ENCODE results near the gene HAL.

Gene HAL

DNA sequence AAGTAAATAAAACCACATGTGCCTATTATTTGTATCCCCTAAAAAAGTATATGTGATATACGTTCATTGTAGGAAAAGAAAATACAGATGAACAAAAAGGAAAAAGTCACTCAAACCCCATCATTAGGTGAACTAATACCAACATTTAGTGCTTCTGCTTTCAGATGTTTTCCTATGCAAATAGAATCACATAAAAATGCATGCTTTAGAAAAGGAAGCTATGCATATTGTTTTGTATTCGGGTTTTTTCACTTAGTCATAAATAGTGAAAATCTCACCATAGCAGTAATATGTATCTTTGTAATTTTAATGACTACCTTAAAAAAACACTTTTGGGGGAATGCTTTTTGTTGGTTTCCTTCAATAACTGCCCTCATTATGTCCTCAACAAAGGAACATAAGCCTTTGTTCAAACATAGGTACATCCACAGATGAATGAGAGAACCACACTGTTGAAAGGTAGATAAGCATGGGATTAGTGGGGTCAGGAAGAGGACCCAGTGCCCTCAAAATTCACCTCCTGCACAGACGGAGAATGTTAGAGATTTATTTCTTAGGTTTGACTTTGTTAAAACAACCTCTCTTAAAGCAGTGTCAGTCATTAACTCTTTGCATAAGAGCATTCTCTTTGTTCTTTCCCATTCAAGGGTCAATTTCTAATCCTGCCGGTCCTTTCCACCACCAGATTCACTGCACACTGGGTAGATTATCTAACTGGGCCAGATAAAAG lies 46.5 kb downstream of the HAL start:
- no peak overlapping the region for H3K27ac ChIP-seq
- H3K4me3 ChIP-seq, result no peak overlapping the region

DNA sequence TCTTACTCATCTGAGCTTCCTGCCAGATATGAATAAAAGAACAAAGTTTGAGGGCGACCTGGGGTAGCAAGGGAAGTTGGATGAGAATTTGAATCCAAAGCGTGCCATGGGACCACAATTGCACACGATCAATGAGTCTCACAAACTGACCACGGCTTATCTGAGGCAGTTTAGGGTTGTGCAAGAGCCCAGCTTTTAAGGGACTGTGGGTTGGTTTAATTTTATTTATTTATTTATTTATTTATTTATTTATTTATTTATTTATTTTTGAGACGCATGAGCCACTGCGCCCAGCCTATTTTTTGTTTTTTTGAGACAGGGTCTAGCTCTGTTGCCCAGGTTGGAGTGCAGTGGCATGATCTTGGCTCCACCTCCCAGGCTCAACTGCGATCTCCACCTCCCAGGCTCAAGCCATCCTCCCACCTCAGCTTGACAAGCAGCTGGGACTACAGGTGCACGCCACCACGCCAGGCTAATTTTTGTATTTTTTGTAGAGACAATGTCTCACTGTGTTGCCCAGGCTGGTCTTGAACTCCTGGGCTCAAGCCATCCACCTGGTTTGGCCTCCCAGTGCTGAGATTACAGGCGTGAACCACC lies 51.9 kb downstream of the HAL start:
- Histone ChIP-seq H3K27ac (no peak overlapping the region), H3K4me3 (peak overlapping the region in 1 of 7 experiments; percentile 48)

DNA sequence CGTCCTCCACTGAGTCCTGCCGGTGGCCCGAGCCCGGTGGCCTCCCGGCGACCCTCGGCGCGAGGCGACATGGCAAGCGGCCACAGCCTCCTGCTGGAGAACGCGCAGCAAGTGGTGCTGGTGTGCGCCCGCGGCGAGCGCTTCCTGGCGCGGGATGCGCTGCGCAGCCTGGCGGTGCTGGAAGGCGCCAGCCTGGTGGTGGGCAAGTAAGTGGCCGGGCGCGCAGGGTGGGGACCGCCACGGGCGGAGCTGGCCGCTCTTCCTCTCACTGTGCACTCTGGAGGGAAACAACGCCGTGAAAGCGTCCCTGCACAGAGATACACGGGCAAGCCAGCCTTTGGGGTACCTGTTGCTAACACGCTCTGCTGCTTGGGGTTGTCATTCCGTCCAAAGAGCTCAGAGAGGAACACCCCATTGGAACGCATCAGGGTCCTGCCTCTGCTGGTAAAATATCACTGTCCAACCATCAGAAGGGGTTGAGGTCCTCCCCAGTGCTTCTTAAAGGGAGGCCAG lies 52.8 kb downstream of the HAL start, which contains the start of gene AMDHD1:
AMDHD1 (plus strand) TSS at position 2 of the 513 bp plus-strand sequence; CDS start at position 70, 68 bp downstream.
- Histone ChIP-seq H3K27ac (peak within 1 kb of the TSS; percentile 10 to 89 (median 83)), H3K4me3 (peak within 1 kb of the TSS; percentile 48 to 88 (median 80))

DNA sequence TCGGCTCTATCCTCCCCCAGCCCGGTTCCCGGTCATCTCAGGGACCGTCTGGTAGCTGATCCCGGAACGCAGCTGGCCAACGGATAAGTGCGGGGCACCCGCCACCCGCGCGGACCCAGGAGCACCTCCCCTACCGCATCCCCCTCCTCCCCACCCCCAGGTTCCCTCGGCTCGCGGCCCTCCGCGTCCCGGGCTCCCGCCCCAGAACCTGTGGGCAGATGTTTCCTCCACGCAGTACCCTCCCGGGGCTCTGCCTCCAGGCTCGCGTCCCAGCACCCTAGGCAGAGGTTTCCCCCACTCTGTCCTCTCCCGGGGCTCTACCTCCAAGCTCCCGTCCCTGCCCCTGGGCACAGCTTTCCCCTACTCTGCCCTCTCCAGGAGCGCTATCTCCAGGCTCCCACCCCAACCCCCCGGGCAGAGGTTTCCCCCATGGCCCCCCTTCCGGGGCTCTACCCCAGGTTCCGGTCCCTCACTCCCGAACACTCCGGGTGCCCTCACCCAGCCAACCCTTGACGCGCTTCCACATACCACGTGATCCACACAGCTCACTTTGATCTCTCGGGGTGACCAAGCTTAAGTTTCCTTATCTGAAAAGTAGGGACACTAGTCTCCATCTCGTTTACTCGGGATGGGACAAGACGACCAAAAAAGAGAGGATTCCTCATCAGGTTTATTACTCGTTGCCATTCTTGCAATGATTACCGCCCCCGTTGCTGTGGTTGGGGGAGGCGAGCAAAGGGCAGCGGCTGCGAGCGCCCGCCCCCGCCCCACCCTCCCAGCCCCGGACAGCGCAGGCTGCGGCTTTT lies 53.4 kb downstream of the HAL start, which contains the start of gene CCDC38:
CCDC38 (minus strand) TSS at position 91 of the 806 bp plus-strand sequence. CDS start 6,105 bp downstream, outside the sequence.
- Histone ChIP-seq H3K27ac (peak within 1 kb of the TSS; percentile 10 to 89 (median 83)), H3K4me3 (peak within 1 kb of the TSS; percentile 48 to 88 (median 80))

DNA sequence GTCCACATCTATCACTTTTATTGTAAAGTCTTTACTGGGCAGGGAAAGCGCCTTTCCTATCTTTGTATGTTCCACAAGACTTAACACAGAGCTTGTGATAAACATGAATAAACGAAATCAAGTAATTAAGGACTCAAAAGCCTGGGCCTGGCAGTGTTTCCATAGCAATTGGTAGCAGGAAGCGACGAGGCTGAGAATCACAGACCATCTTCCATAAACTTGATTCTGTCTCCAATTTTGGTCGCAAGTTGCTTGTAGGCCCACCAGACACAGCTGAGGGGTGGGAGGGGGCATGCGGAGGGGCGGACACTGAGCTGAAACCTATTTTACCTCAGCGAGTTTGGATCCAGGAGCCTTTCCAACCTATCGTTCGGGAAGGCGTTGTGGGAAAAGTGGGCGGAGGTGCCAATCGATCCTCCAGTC lies 54.0 kb downstream of the HAL start:
- Histone ChIP-seq H3K27ac (peak overlapping the region in 20 of 21 experiments; percentile 48 to 89 (median 84)), H3K4me3 (peak overlapping the region; percentile 48 to 88 (median 80))

DNA sequence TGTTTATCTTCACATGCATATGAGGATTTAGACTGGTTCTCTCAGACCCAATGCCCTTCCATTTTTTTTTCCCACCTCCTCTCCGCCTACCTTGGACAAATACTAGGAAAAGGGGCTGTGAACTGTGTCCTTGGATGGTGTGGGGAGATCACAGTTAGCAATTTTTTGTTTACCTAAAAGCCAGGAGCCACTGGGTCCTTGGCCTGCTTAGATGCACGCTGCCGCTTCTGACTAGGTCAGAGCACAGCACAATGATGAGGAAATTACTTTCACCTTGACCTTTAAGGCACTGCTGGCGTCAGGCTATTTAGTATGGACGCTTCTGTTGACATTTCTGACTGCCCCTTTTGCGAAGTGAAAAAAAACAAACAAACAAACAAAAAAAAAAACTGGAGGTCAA lies 55.6 kb downstream of the HAL start:
- H3K27ac ChIP-seq, result no peak overlapping the region
- H3K4me3 ChIP-seq, result no peak overlapping the region
